HG03108 (cell line): Measurements from ENCODE around the gene REC8.
"Not testable (repeated sequence)": the region's sequence is repeated elsewhere in the genome, so short reads cannot be mapped to it uniquely, and the experiment has no call there.

Source experiments
- ATAC-seq: cut with Tn5 transposase; IDR thresholded peaks from one replicate; pipeline ENCODE4 v1.9.1; 2021; ENCODE audit warnings: moderate library complexity; ENCODE audit not compliant: unreplicated experiment

Gene REC8

GRCh38 chr14:24203249-24203886 is 31.5 kb downstream of the REC8 start:
- not testable (repeated sequence) for ATAC-seq

GRCh38 chr14:24204163-24205146 is 32.6 kb downstream of the REC8 start:
- ATAC-seq, result no peak

GRCh38 chr14:24206260-24207103 is 34.6 kb downstream of the REC8 start:
- ATAC-seq, result no peak

GRCh38 chr14:24207104-24207551 is 35.2 kb downstream of the REC8 start:
- ATAC-seq, result no peak

GRCh38 chr14:24207625-24208024 is 35.7 kb downstream of the REC8 start:
- no peak for ATAC-seq

- ATAC-seq, result no peak
Measured at GRCh38 chr14:24211311-24211710, 39.4 kb downstream of the REC8 start.

GRCh38 chr14:24212924-24213865 is 41.3 kb downstream of the REC8 start, which contains the start of gene CHMP4A:
Gene CHMP4A, minus strand, starts transcription at chr14:24213488. Its CDS starts 49 bp downstream, at chr14:24213439.
- peak; percentile 80 for ATAC-seq

- no peak for ATAC-seq
Measured at GRCh38 chr14:24213866-24214662, 42.2 kb downstream of the REC8 start.

- ATAC-seq, result peak; percentile 62
Measured at GRCh38 chr14:24215495-24216344, 43.8 kb downstream of the REC8 start, which contains the start of gene MDP1. Gene MDP1, minus strand, starts transcription at chr14:24216066. Its CDS starts 111 bp downstream, at chr14:24215955.

- ATAC-seq, result no peak
Measured at GRCh38 chr14:24216345-24216699, 44.4 kb downstream of the REC8 start.

- not testable (repeated sequence) for ATAC-seq
Measured at GRCh38 chr14:24216876-24217275, 45.0 kb downstream of the REC8 start.

GRCh38 chr14:24219080-24219479 is 47.2 kb downstream of the REC8 start:
- ATAC-seq, result no peak

- no peak for ATAC-seq
Measured at GRCh38 chr14:24219521-24219920, 47.6 kb downstream of the REC8 start.

- ATAC-seq, result not testable (repeated sequence)
Measured at GRCh38 chr14:24222987-24223386, 51.1 kb downstream of the REC8 start.

- ATAC-seq, result no peak
Measured at GRCh38 chr14:24224618-24225071, 52.8 kb downstream of the REC8 start.

GRCh38 chr14:24226473-24226872 is 54.6 kb downstream of the REC8 start:
- no peak for ATAC-seq

- no peak for ATAC-seq
Measured at GRCh38 chr14:24228902-24229301, 57.0 kb downstream of the REC8 start.
